K562 treated with DMSO at 1 percent for 48 hours (cell line): ENCODE measurements around the gene DUS4L. TPM values are rescaled to one million over a fixed set of nuclear protein-coding genes. Genes with fewer than 3 reads are reported as not detected.

Experiments
- total RNA-seq: library from RNA; unstranded; fragments of 300-600 nt; gene quantifications from 2 replicates; pipeline ENCODE4 v1.2.3, GENCODE V29; 2022; ENCODE audit warnings: low replicate concordance; ENCODE audit errors: extremely low read depth

Gene DUS4L
- total RNA-seq = not detected in 2 replicates

GRCh38 chr7:107563775-107564552, at the start of gene DUS4L, which contains the start of gene COG5:
DUS4L (plus strand) TSS chr7:107563971; CDS start chr7:107567071, 3,100 bp downstream.
COG5 (minus strand) TSS chr7:107563920; CDS start chr7:107563896, 24 bp downstream.

DNA sequence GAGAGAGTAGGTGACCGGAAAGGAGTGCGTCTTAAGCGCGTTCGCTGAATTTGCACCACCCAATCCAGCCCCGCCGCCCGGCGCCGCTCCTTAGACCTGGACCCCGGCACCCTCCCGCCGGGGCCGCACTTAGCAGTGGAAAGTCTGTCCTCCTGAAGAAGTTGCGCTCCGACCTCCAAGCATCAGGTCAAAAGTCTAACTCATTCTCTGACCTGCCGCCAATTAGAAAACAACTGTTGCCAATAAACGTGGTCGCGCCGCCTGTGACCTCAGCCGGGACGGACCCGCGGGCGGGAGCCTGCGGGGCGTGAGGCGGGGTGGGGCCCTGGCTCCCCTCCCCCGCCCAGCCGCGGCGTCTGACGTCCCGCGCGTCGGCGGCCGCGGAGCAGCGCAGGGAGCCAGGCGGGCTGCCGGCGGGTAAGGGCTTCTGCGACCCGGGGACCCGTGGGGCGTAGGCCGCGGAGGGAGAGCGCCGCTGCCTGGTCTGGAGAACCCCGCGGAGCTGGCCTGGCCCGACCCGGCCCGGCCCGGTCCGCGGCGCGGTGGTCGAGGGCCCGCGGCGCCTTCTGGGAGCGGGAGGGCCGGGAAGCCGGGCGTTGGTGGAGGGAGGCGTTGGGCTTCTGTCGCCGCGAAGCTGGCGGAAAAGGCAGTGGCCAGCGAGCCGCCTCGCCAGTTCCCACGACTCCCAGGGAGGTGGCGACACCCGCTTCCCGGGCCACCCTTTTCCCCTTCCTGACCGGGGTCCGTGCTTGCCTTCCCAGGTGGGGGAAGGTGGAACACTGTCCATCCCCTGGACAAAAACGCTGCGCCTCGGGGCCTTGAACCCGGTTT, 16.3 kb downstream of the DUS4L start, which contains the start of gene BCAP29:
Gene BCAP29 (plus strand): TSS at position 362 of the 831 bp plus-strand sequence. CDS start 527 bp downstream, outside the sequence.

Other genes starting within 250 kb of the DUS4L start
- not detected in 2 replicates for gene GPR22, start 93.9 kb upstream of the DUS4L start, total RNA-seq
- not detected in 2 replicates for gene COG5, start 51 bp upstream of the DUS4L start, total RNA-seq
- not detected in 2 replicates for gene BCAP29, start 16.3 kb downstream of the DUS4L start, total RNA-seq
- gene SLC26A4, start 96.9 kb downstream of the DUS4L start, total RNA-seq = not detected in 2 replicates
- gene CBLL1, start 180.2 kb downstream of the DUS4L start, total RNA-seq = not detected in 2 replicates
- not detected in 2 replicates for gene SLC26A3, start 239.3 kb downstream of the DUS4L start, total RNA-seq